Gastroesophageal sphincter (tissue), 4 donors: ENCODE measurements around the gene PLCH1. TPM values are rescaled to one million over a fixed set of nuclear protein-coding genes. Genes with fewer than 3 reads are reported as not detected.

Experiments
- ATAC-seq: fragments of 150-250 bp; one replicate; pipeline ENCODE4 v1.9.1; 2016; ENCODE audit warnings: mild to moderate bottlenecking, moderate library complexity
- H3K27ac ChIP-seq, 4 donors: fragments of 200-600 bp; sonication (generic) in 3 of 4; 1 replicate in 3 of 4; 2 replicates in 1 of 4; pipeline ENCODE4 v1.5.1; 2016 to 2019
- H3K27me3 ChIP-seq: fragments of 200-600 bp; sonication (generic); one replicate; pipeline ENCODE4 v1.5.1; 2019
- H3K36me3 ChIP-seq, 2 donors: fragments of 200-600 bp; sonication (generic); one replicate each; pipeline ENCODE4 v1.5.1; 2019; ENCODE audit warnings: control low read depth in 1 of 2
- H3K4me1 ChIP-seq, 3 donors: fragments of 200-600 bp; sonication (generic); 1 replicate in 2 of 3; 2 replicates in 1 of 3; pipeline ENCODE4 v1.5.1; 2016 to 2019; ENCODE audit warnings: control low read depth in 2 of 3
- H3K4me3 ChIP-seq, 2 donors: fragments of 200-600 bp; sonication (generic); one replicate each; pipeline ENCODE4 v1.5.1; 2019; ENCODE audit warnings: mild to moderate bottlenecking in 1 of 2, moderate library complexity in 1 of 2
- H3K9me3 ChIP-seq, 3 donors: fragments of 200-600 bp; sonication (generic); one replicate each; pipeline ENCODE4 v1.5.1; 2017 to 2019; ENCODE audit warnings: control low read depth in 2 of 3
- CTCF ChIP-seq, 4 experiments: fragments of 200-600 bp in 2 of 4; fragments of 450-650 bp in 2 of 4; sonication (generic) in 1 of 4; IDR thresholded peaks; one replicate each; pipeline ENCODE4 v1.5.1; 2017 to 2019; ENCODE audit warnings: antibody characterized with exemption in 4 of 4, mild to moderate bottlenecking in 2 of 4, moderate library complexity in 2 of 4
- EP300 ChIP-seq: sonication (generic); formaldehyde crosslinking; IDR thresholded peaks from one replicate; pipeline ENCODE4 v1.6.1; 2017; ENCODE audit warnings: antibody characterized with exemption, mild to moderate bottlenecking
- POLR2A ChIP-seq, 2 donors: fragments of 450-650 bp; IDR thresholded peaks; one replicate each; pipeline ENCODE4 v1.6.1; 2017; ENCODE audit warnings: antibody characterized with exemption in 2 of 2, mild to moderate bottlenecking in 2 of 2, moderate library complexity in 1 of 2
- POLR2AphosphoS5 ChIP-seq: sonication (generic); formaldehyde crosslinking; IDR thresholded peaks from one replicate; pipeline ENCODE4 v1.6.1; 2017; ENCODE audit warnings: antibody characterized with exemption
- WGBS, 2 donors: methylation state at CpG; one replicate each; pipeline ENCODE4 v1.1.5; 2018; ENCODE audit warnings: low coverage in 1 of 2; 5-methylcytosine and 5-hydroxymethylcytosine counted together
- total RNA-seq, 4 donors: library from RNA; depleted of rRNA; stranded (reverse); fragments of >200 nt; gene quantifications; one replicate each; pipeline ENCODE4 v1.1.0, GENCODE V29; 2016

Gene PLCH1
- total RNA-seq, 4 donors from 2014 or later: 0.16 to 0.40 (median 0.35) TPM

- Histone ChIP-seq H3K9me3 (no peaks in the 10 kb centered on the region), H3K27ac (no peak overlapping the region), H3K4me1 (no peaks in the 10 kb centered on the region), H3K36me3 (peaks cover 0 to 8% of the 10 kb centered on the region in 2 donors), H3K4me3 (no peak overlapping the region), H3K27me3 (no peaks in the 10 kb centered on the region)
- 55 to 79% methylated on average over 4 to 11 of the region's 11 CpGs for WGBS, 2 donors
- no peak for ATAC-seq
- TF ChIP-seq CTCF (IDR thresholded peaks at IDR 0.05): peak in 1 of 4 experiments; percentile 38
- no peak for TF ChIP-seq POLR2AphosphoS5
- no peak for TF ChIP-seq POLR2A (IDR thresholded peaks at IDR 0.05)
- no peak for TF ChIP-seq EP300
Measured at GRCh38 chr3:155753038-155753639, 8.3 kb upstream of the PLCH1 start.

- peaks cover 0 to 27% (median 0%) of the 10 kb centered on the region in 3 donors for H3K4me1 ChIP-seq
- no peaks in the 10 kb centered on the region for H3K27me3 ChIP-seq
- no peak for ATAC-seq
- no peak overlapping the region for H3K4me3 ChIP-seq
- H3K36me3 ChIP-seq: no peaks in the 10 kb centered on the region
- 49 to 65% methylated on average over 3 to 8 of the region's 8 CpGs for WGBS, 2 donors
- H3K27ac ChIP-seq: no peak overlapping the region
- TF ChIP-seq EP300: no peak
- no peak for TF ChIP-seq POLR2AphosphoS5
- TF ChIP-seq POLR2A (IDR thresholded peaks at IDR 0.05): no peak
- TF ChIP-seq CTCF (IDR thresholded peaks at IDR 0.05): no peak
- H3K9me3 ChIP-seq: no peaks in the 10 kb centered on the region
Measured at GRCh38 chr3:155748611-155749365, 3.9 kb upstream of the PLCH1 start.

- H3K27me3 ChIP-seq: no peaks in the 10 kb centered on the region
- 80 to 84% methylated on average over 3 of the region's 3 CpGs for WGBS, 2 donors
- no peak for TF ChIP-seq POLR2AphosphoS5
- no peak for TF ChIP-seq POLR2A (IDR thresholded peaks at IDR 0.05)
- TF ChIP-seq CTCF (IDR thresholded peaks at IDR 0.05): no peak
- TF ChIP-seq EP300: no peak
- peaks cover 0 to 36% (median 0%) of the 10 kb centered on the region in 3 donors for H3K4me1 ChIP-seq
- H3K27ac ChIP-seq: no peak overlapping the region
- no peaks in the 10 kb centered on the region for H3K36me3 ChIP-seq
- no peak overlapping the region for H3K4me3 ChIP-seq
- H3K9me3 ChIP-seq: no peaks in the 10 kb centered on the region
- ATAC-seq: no peak
Measured at GRCh38 chr3:155747946-155748290, 3.0 kb upstream of the PLCH1 start.

- Histone ChIP-seq H3K27ac (no peak overlapping the region), H3K36me3 (no peaks in the 10 kb centered on the region), H3K27me3 (peaks cover 2% of the 10 kb centered on the region), H3K4me3 (no peak overlapping the region), H3K9me3 (no peaks in the 10 kb centered on the region), H3K4me1 (peaks cover 0 to 37% (median 0%) of the 10 kb centered on the region in 3 donors)
- WGBS, 2 donors: 63 to 72% methylated on average over 2 of the region's 2 CpGs
- no peak for TF ChIP-seq POLR2A (IDR thresholded peaks at IDR 0.05)
- TF ChIP-seq POLR2AphosphoS5: no peak
- no peak for TF ChIP-seq CTCF (IDR thresholded peaks at IDR 0.05)
- TF ChIP-seq EP300: no peak
- no peak for ATAC-seq
Measured at GRCh38 chr3:155747286-155747945, 2.5 kb upstream of the PLCH1 start.
